EL (cell line): ENCODE results near the gene PSMG3.

Source experiments
- DNase-seq: peaks from one replicate; pipeline ENCODE4 v3.0.0-alpha.2; 2016

Gene PSMG3

GRCh38 chr7:1542841-1543747 is 26.7 kb downstream of the PSMG3 start:
- no peak for DNase-seq

- no peak for DNase-seq
Measured at GRCh38 chr7:1542329-1542728, 27.5 kb downstream of the PSMG3 start.

GRCh38 chr7:1541431-1542162 is 28.2 kb downstream of the PSMG3 start:
- no peak for DNase-seq

DNA sequence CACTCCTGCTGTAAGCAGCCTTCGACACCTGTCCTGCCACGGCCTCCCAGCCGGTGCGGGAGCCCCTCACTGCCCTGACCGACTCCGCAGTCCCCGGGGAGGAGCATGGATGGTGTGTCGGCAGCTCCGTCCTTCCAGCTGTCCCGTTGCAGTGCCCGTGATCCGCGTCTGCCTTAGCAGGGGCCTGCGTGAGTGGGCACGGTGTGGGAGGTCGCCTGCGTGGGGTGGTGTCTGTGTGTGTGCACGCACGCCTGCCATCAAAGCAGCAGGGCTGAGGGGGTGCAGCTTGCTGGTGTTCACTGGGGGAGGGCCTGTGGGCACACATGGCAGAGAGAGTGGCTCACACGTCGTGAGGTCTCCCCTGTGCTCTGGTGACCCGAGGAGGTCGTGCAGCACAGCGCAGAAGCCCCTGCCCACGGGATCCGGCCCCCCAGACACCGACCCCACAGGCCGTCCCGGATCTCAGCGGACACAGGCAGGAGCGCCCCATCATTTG is 29.0 kb downstream of the PSMG3 start:
- no peak for DNase-seq

- DNase-seq = no peak
Measured at GRCh38 chr7:1539882-1540775, 29.7 kb downstream of the PSMG3 start.

DNA sequence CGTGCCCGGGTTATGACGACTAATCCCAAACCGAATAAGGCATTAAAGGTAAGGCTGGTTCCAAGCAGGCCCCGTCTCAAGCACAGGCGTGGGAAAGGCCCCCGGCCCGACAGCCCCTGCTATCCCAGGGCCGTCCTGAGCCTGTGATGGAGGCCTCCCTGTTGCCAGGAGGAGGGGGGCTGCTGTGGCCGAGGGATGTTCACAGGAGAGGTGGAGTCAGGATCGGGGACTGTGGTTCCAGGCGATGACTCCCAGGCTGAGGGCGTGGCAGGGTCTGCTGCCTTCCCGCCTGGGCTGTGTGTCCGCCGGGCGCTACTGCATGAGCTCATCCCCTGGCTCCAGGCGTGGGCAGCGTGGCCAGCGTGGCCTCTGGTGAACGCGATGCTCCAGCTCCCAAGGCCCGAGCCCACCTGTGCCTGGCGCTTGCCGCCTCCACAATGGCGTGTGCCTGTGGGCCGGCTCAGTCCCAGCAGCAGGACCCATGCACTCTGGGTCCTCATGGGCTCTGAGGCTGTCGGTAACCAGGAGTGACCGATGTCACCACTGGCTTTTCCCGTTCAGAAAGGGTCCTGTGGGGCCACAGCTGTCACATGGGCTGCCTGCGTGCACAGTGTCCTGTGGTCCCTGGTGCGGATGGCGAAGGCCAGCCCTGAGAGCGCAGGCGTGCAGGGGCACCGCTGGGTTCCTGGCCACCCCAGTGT is 30.5 kb downstream of the PSMG3 start:
- DNase-seq = no peak

DNA sequence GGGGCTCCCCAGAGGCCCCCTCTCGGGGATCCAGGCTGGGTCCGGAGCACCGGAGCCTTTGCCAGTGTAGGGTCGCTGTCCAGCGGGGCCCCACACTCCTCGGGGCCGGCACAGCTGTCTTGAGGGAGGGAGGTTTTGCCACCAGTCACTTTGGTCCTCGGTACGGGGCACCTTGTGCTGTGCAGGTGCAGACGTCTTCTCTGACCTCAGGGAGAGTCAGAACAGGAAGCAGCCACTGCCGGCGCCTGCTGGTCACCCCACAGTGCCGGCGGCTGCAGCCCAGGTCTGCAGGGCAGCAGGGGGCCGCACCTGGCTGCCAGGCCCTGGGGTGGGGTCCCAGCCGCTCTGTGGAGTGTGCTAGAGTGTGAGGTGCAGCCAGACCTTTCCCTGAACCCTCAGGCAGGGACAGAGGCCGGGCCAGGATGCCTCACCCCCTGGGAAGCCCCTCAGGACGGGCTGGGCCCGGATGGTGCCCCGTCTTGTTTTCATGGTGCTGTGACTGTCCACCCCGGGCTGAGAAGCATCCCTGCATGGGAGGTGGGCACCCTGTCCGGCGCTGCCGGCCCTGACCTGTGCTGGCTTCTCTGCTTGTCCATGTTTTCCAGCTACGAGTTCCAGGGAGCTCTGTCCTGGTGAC is 31.2 kb downstream of the PSMG3 start:
- DNase-seq = no peak

- DNase-seq = peak; percentile 98
Measured at GRCh38 chr7:1537535-1538412, 32.1 kb downstream of the PSMG3 start.

GRCh38 chr7:1536743-1537534 is 32.9 kb downstream of the PSMG3 start:
- peak; percentile 99 for DNase-seq

DNA sequence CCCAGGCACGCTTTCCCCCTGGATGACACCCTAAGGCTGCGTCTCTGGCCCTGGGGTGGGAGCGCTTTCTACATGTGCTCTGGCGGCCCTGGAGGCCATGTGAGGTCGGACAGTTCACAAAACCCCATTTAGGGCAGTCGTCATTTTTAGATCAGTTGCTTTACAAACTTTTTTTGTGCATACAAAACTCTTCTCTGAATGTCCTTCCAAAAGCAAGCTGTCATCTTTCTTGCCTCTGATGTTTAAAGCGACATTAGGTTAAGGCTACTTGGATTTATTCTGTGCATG is 33.4 kb downstream of the PSMG3 start:
- no peak for DNase-seq

DNA sequence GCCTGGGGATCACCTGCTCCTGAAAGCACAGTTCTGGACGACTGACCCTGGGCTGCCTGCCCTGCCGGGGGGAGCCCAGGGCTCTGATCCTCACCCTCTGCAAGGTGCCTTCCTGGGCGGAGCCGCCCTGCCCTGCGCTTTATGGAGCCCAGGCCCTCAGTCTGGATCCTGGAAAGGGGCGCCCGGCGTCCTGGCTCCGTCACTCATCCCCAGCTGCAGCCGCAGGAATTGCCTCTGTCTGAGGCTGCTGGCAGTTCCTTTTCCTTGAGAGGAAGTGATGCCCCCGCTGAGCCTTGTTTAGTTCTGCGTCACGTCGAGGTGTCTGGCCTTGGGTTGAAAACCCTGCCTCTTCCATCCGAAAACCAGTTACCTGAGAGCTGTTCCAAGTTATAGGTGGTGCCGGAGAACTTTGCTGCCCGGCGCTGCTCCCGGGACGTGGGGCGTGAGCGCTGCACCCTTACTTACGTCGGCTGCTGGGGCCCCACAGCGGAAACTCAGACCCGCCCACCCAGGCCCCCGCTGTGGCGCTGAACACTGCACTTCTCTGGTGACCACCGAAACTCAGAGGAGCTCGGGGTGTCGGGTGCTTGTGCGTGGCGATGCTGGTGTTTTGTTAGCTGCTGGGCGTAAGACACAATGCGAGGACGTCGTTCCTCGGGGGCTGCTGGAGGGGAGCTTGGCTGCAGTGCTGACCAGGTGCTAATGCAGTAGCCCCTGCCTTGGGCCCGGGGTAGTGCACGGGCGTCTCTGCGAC is 34.0 kb downstream of the PSMG3 start:
- no peak for DNase-seq

- DNase-seq = no peak
Measured at GRCh38 chr7:1535100-1535458, 34.8 kb downstream of the PSMG3 start.

DNA sequence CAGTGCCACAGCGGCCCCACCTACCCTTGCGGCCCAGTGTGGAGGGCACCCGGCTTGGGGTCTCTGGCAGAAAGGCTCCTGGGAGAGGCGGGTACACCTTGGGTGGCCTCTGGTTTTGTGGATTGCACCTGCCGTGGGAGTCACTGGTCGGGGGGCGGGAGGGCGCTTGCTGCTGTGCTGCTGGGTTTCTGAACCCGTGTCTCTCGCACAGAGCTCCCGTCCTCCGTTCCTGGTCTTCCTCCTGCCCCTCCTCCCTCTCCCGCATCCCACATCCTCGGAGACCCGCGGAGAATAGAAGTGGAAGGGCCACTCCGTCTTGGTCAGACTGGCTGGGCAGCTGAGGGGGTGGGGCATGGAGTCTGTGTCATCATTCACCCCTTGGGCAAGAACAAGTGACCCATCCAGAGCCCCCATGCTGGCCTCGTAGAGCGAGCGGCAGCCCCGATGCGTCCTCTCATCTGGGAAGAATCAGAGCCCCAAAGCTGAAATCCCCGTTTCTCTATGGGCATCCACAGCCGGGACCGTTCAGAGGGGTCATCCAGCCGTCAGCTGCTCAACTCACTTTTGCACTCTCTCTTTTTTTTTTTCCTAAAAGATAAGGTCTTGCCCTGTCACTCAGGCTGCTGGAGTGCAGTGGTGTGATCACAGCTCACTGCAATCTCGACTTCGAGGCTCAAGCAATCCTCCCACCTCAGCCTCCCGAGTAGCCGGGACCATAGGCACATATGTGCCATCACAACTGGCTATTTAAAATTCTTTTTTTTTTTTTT is 35.3 kb downstream of the PSMG3 start:
- no peak for DNase-seq

GRCh38 chr7:1533547-1534329 is 36.1 kb downstream of the PSMG3 start:
- DNase-seq = peak; percentile 92

DNA sequence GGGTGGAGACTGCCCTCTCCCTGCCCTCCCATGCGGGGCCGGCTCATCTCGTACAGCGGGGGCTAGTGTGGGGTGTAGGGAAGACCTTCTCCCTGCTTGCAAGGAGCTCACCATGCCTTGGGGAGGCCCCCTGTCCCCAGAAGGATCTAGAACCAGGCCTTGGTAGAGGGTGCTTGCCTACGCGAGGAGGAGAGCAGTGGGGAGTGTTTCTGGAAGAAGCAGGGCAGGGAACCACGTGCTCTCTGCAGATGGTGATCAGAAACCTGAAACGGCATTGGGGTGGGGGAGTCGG is 36.6 kb downstream of the PSMG3 start:
- DNase-seq = no peak

GRCh38 chr7:1532456-1533254 is 37.2 kb downstream of the PSMG3 start:
- DNase-seq = peak; percentile 93

DNA sequence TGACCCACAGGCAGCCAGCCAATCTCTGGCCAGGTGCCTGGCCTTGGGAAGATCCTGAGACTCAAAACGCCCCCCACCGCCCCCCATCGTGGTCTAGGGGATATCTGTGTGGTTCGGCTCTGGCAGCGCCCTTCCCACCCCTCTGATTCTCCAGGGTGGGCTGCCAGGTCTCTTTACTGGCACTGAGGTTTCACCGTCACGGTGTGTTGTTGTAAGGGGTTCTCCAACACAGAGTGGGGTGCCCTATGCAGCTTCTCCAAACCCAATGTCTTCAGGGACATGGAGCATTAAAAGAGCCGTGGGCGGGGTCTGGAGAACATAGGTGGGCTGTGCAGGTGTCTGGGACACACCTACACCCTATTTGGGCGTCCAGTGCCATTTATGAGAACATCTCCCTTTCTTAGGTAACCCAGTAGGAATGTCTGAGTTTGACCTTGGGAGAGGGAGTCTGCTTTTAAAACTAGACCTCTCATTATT is 37.8 kb downstream of the PSMG3 start:
- DNase-seq = no peak
